ENCODE measurements around the gene LPAR2. TPM values are rescaled to one million over a fixed set of nuclear protein-coding genes. Genes with fewer than 3 reads are reported as not detected.
A peak's percentile ranks its signal among the peaks of the same experiment; 100 is the strongest.

Gene LPAR2
- total and polyA plus RNA-seq, 2 of the 13 experiments (the other 11 are each of a cell fraction or from before 2014, with no cell fraction given) = 0.86 to 3.6 TPM

- TF ChIP-seq, protein P1, sequence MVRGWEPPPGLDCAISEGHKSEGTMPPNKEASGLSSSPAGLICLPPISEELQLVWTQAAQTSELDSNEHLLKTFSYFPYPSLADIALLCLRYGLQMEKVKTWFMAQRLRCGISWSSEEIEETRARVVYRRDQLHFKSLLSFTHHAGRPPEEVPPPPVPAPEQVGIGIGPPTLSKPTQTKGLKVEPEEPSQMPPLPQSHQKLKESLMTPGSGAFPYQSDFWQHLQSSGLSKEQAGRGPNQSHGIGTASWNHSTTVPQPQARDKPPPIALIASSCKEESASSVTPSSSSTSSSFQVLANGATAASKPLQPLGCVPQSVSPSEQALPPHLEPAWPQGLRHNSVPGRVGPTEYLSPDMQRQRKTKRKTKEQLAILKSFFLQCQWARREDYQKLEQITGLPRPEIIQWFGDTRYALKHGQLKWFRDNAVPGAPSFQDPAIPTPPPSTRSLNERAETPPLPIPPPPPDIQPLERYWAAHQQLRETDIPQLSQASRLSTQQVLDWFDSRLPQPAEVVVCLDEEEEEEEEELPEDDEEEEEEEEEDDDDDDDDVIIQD (CRISPR knock-in tag; IDR thresholded peaks at IDR 0.05; ENCODE audit: low read depth) = no peak; the same call in 1 of the 2 replicates
- TF ChIP-seq HDAC6 (IDR thresholded peaks at IDR 0.05; ENCODE audit: low read depth, low read length) (no peak), ZSCAN5A (CRISPR knock-in tag; IDR thresholded peaks at IDR 0.05; ENCODE audit: borderline replicate concordance) (no peak), KDM5A (IDR thresholded peaks at IDR 0.05; ENCODE audit: borderline replicate concordance, low read length) (peak; percentile 25; the same call in 1 of the 2 replicates), ZNF564 (CRISPR knock-in tag; IDR thresholded peaks at IDR 0.05) (no peak; the same call in 1 of the 2 replicates), ZNF589 (CRISPR knock-in tag; conservative IDR thresholded peaks at IDR 0.05) (0 out of 2 replicates have a peak, but pooled peaks have one; percentile 48), ZNF414 (CRISPR knock-in tag; IDR thresholded peaks at IDR 0.05) (peak; percentile 92; the same call in 1 of the 2 replicates), MED8 (CRISPR knock-in tag; IDR thresholded peaks at IDR 0.05; ENCODE audit: insufficient replicate concordance) (peak; percentile 47), AHDC1 (CRISPR knock-in tag; IDR thresholded peaks at IDR 0.05; ENCODE audit: borderline replicate concordance) (peak; percentile 47; the same call in 1 of the 2 replicates), ZNF543 (CRISPR knock-in tag; IDR thresholded peaks at IDR 0.05) (peak; percentile 21; the same call in 1 of the 2 replicates), ZNF747 (CRISPR knock-in tag; IDR thresholded peaks at IDR 0.05; ENCODE audit: borderline replicate concordance) (peak; percentile 11; the same call in 1 of the 2 replicates), ESRRA (CRISPR knock-in tag; IDR thresholded peaks at IDR 0.05; ENCODE audit: low read depth) (peak; percentile 86), ZNF430 (CRISPR knock-in tag; IDR thresholded peaks at IDR 0.05) (no peak; the same call in 1 of the 2 replicates), PITX1 (CRISPR knock-in tag; IDR thresholded peaks at IDR 0.05) (no peak; the same call in none of the 2 replicates), ZNF674 (CRISPR knock-in tag; IDR thresholded peaks at IDR 0.05; ENCODE audit: low read depth) (no peak), MYNN (CRISPR knock-in tag; IDR thresholded peaks at IDR 0.05; ENCODE audit: low read depth) (no peak)
- TF ChIP-seq, protein P2, sequence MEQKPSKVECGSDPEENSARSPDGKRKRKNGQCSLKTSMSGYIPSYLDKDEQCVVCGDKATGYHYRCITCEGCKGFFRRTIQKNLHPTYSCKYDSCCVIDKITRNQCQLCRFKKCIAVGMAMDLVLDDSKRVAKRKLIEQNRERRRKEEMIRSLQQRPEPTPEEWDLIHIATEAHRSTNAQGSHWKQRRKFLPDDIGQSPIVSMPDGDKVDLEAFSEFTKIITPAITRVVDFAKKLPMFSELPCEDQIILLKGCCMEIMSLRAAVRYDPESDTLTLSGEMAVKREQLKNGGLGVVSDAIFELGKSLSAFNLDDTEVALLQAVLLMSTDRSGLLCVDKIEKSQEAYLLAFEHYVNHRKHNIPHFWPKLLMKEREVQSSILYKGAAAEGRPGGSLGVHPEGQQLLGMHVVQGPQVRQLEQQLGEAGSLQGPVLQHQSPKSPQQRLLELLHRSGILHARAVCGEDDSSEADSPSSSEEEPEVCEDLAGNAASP (CRISPR knock-in tag; IDR thresholded peaks at IDR 0.05; ENCODE audit: borderline replicate concordance) = peak; percentile 93; the same call in 1 of the 2 replicates
These were observed 40.4 kb upstream of the LPAR2 start, which contains the start of gene ZNF101 (continued) for GRCh38 chr19:19668230-19669012.

Measured in HepG2 (cell line).